Activated T-cell treated with anti-CD3 and anti-CD28 coated beads for 24 hours (primary cell): Measurements from ENCODE around the gene DCHS2.

Experiments used
- DNase-seq: peaks from one replicate; pipeline ENCODE4 v3.0.0-alpha.2; 2020; ENCODE audit warnings: low read depth

Gene DCHS2

GRCh38 chr4:154450966-154451365 lies 40.6 kb downstream of the DCHS2 start:
- no peak for DNase-seq

GRCh38 chr4:154444958-154445357 lies 46.6 kb downstream of the DCHS2 start:
- no peak for DNase-seq

DNA sequence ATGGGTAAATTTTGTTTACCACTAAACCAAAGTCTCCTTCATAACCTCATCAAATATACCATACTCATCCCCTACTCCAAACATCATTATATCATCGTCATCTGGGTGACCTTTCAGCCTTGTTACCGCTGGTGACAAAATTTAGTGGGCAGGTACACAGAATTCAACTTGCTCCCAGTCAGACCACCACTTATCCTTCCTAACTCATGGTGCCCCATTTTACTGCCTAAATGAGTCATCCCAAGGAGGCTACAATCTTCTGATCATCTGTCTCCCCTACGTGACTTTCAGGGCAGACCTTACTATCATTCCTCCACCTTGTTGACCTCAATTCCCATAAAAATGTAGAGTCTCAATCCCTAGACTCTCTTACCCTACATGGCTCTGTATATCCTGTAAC lies 49.6 kb downstream of the DCHS2 start:
- DNase-seq, result no peak

GRCh38 chr4:154441124-154441523 lies 50.5 kb downstream of the DCHS2 start:
- no peak for DNase-seq

DNA sequence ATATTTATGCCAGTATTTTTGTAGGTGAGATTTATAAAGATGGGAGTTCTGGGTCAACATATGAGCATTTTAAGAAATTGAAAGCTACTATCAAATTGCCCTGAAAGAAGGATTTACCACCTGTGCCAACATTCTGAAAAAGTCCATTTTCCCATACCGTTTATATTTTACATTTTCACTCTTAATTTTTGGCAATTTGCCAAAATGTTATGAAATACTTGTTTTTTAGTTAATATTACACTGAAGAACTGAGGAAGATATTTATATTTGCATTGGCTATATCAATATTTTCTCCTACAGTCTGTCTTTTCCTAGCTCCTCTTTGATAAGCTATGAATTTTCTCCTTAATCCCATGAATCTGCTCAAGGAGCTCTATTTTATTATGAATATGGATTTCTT lies 52.4 kb downstream of the DCHS2 start:
- DNase-seq, result no peak

GRCh38 chr4:154435895-154436294 lies 55.7 kb downstream of the DCHS2 start:
- DNase-seq, result no peak

DNA sequence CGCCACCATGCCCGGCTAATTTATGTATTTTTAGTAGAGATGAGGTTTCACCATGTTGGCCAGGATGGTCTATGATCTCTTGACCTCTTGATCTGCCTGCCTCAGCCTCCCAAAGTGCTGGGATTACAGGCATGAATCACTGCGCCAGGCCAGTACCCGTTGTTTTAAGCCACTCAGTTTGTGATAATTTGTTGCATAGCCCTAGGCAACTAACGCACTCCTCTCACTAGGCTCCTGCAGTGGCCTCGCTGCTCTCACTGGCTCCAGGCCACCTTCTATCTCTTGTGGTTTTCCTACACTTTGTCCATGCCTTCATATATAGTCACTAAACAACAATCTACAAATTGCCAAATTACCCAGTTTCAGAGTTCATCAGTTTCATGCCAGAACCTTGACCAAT lies 58.1 kb downstream of the DCHS2 start:
- DNase-seq, result no peak

GRCh38 chr4:154429176-154429575 lies 62.4 kb downstream of the DCHS2 start:
- DNase-seq, result no peak

DNA sequence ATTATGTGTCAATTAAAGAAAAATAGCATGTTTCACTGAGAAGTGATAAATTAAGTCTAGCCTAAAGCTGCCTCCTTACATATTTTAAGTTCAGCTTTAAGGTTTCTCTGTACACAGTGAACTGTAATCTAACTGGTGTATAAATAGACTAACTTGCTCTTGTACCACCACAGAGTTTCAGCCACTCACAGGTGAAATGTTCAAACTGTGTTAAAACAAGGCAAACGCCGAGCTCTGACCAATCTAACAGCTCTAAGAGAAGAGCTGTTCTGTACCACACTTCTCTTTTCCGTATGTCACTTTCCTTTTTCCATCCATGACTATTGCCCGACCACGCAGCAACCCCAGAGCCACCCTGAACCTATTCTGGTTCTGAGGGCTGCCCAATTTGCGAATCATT lies 64.5 kb downstream of the DCHS2 start:
- no peak for DNase-seq

- no peak for DNase-seq
These were observed 66.1 kb downstream of the DCHS2 start for GRCh38 chr4:154425514-154425913.

- no peak for DNase-seq
These were observed 66.7 kb downstream of the DCHS2 start for GRCh38 chr4:154424810-154425484.

GRCh38 chr4:154422152-154422551 lies 69.4 kb downstream of the DCHS2 start:
- DNase-seq, result no peak

DNA sequence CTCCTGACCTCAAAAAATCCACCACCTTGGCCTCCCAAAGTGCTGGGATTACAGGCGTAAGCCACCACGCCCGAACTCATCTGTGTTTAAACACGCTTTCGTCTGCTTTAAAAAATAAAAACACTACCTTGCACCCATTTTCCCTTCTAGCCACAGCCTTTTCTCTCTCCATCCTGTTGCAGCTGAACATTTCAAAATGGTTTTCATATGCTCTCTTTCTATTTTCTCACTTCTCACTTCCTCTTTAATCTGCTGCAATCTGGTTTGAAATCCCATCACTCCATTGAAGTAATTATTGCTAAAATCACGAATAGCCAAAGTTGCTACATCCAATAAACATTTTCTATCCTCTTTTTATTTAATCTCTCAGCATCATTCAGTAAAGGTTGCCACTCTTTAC lies 70.0 kb downstream of the DCHS2 start:
- no peak for DNase-seq

DNA sequence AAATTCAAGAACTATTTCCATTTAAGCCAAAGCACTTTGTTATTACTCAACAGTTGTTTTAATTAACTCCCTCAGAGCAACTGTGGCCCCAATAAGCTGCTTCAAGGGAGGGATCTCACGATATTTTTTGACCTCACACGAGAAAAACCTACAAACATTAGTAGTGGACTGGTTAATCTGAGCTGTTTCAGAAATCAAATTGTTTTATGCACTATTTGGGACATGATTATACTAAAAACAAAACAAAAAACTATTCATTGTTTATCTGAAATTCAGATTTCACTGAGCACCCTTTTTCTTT lies 74.3 kb downstream of the DCHS2 start:
- DNase-seq, result no peak

DNA sequence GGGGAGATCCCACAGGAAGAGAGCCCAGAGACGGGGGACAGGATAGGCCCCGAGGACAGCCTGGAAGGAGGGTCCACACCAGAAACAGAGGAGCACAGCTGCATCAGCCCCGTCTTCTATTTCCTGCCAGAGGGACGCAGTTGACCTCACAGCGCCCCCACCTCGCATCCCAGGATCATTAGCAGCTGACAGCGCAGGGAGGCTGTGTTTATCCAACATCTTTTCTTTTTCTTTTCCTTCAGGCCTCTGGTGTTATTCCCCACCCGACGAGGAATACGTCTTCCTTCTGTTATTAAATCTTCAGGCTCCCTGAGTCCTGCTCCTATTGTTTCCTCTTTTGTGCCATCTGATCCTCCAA lies 75.4 kb downstream of the DCHS2 start:
- no peak for DNase-seq

DNA sequence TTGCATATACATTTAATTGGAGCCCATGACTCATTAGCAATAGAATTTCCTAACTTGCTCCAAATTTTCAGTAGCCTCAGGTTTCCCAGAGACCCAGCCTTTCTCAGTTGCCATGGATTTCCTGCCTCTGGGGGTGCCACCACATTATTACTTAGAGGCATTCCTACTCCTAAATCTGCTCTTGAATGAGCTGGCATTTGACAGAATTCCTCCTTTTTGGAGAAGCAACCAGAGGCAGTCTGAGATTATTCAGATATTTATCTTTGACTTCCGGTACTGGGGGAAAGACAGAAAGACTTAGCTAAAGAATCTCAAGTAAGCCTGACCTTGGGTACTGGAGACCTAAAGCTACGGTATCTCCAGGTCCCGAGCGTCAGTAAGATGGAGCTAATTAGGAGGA lies 76.3 kb downstream of the DCHS2 start:
- no peak for DNase-seq

DNA sequence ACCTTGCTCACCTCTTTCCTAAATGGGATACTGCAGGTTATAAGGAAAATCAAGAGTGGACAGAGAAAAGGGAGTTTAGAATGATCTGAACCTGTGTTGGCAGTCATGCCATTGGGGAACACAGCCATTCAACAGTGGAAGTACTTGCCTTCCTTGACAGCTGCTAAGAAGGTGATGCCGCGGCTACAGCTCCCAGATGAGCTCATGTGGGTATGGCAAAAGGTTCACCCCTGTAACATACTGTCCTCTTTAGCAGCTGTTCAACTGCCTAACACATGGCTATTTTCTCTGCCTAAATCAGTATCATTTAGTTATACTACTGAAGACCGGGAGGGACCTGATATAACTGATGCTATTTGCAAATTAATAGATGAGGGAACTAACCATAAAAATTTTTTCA lies 76.8 kb downstream of the DCHS2 start:
- DNase-seq, result no peak

DNA sequence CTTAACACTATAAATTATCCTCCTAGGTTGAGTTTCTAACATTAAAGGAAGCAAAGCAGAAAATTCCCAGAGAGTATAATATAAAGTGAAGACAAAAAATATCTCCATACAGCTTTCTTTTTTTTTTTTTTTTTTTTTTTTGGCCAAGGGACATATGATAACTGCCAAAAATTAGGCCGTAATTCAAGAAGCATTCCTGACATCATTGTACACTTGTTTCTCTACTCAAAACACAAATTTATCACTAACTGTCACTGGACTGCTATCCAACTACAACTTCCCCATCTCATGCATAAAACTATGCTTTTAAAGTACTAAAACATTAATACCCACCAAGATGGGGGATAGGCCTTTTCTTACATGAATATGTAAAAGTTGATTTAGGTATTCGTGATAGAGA lies 77.2 kb downstream of the DCHS2 start:
- DNase-seq, result no peak

GRCh38 chr4:154407443-154407842 lies 84.2 kb downstream of the DCHS2 start:
- no peak for DNase-seq

GRCh38 chr4:154406018-154406795 lies 85.4 kb downstream of the DCHS2 start:
- DNase-seq, result no peak

DNA sequence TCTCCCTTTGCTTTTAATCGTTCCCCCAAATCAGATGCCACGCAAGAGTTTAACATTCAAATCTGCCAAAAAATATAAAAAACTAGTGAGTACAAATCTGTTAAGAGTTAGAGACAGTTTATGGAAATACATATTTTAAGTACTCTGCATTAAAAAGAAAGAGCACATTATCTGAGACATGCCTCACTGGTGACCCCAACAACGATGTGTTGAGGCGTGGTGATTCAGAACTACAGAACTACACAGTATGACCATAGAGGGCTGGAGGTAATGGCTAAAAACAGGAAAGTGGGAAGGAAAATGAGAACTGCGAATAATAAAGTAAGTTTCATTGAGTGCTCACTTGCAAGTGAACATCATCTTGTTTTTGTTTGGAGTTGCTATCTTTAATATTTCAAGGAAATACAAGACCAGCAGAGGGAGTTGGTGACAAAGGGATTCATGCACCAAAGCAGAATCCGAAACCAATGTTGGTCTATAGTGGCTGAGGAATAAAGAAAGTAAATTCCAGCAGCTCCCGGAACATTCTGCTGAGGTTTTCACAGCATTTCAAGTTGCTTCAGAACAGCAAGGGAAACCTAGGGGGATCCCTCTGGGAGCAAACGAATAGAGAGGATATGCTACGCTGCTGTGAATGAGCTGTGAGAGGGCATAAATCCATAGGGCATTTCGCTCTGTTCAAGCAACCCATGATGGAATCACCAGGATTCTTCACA lies 92.2 kb downstream of the DCHS2 start:
- no peak for DNase-seq

- DNase-seq, result no peak
These were observed 101.3 kb downstream of the DCHS2 start for GRCh38 chr4:154390324-154390723.

GRCh38 chr4:154389148-154389547 lies 102.5 kb downstream of the DCHS2 start:
- no peak for DNase-seq

- no peak for DNase-seq
These were observed 107.6 kb downstream of the DCHS2 start for GRCh38 chr4:154384012-154384411.
